Keratinocyte (primary cell): ENCODE data around the gene SSTR4. TPM values are rescaled to one million over a fixed set of nuclear protein-coding genes. Genes with fewer than 3 reads are reported as not detected.

Experiments
- DNase-seq: peaks from one replicate; pipeline ENCODE4 v3.0.0-alpha.2; 2011; ENCODE audit warnings: low read depth, missing footprints, low spot score
- FAIRE-seq: peaks from 2 replicates; lab custom pipeline; 2011; peaks lifted over from hg19 to GRCh38; lab: Jason Lieb, UNC
- H2AFZ ChIP-seq: 2 replicates; pipeline ENCODE4 v1.6.0; 2012; ENCODE audit warnings: low read length, control low read depth, inconsistent platforms; ENCODE audit not compliant: control insufficient read depth
- H3K27ac ChIP-seq: 2 replicates; pipeline ENCODE4 v1.5.1; 2011; ENCODE audit warnings: low read length; ENCODE audit not compliant: control insufficient read depth, insufficient read depth
- H3K27me3 ChIP-seq: 3 replicates; pipeline ENCODE4 v1.6.0; 2011; ENCODE audit warnings: low read length; ENCODE audit not compliant: control insufficient read depth, insufficient read depth; ENCODE audit errors: extremely low read depth
- H3K36me3 ChIP-seq, 2 experiments: 2 replicates in 1 of 2; 3 replicates in 1 of 2; pipeline ENCODE4 v1.5.1; 2011; ENCODE audit warnings: low read length in 2 of 2, mild to moderate bottlenecking in 1 of 2; ENCODE audit not compliant: control insufficient read depth in 2 of 2, insufficient read depth in 2 of 2; ENCODE audit errors: extremely low read depth in 1 of 2
- H3K4me1 ChIP-seq: 3 replicates; pipeline ENCODE4 v1.5.1; 2011; ENCODE audit warnings: low read length; ENCODE audit not compliant: control insufficient read depth, insufficient read depth; ENCODE audit errors: extremely low read depth
- H3K4me2 ChIP-seq: 3 replicates; pipeline ENCODE4 v1.6.0; 2011; ENCODE audit warnings: low read depth, low read length; ENCODE audit not compliant: control insufficient read depth, insufficient read depth; ENCODE audit errors: extremely low read depth
- H3K4me3 ChIP-seq, 3 experiments: fragments of 200-600 bp in 1 of 3; sonication (generic) in 1 of 3; 2 replicates in 2 of 3; 3 replicates in 1 of 3; pipeline ENCODE4 v1.5.1; 2011 to 2016; ENCODE audit warnings: low read length in 3 of 3, mild to moderate bottlenecking in 3 of 3, control low read depth in 2 of 3, inconsistent platforms in 1 of 3, low read depth in 1 of 3, mixed read lengths in 1 of 3, mixed run types in 1 of 3, moderate library complexity in 1 of 3; ENCODE audit not compliant: control insufficient read depth in 2 of 3, insufficient read depth in 2 of 3; ENCODE audit errors: extremely low read depth in 1 of 3
- H3K79me2 ChIP-seq: 2 replicates; pipeline ENCODE4 v1.6.0; 2012; ENCODE audit warnings: low read length; ENCODE audit not compliant: control insufficient read depth, insufficient read depth
- H3K9ac ChIP-seq: 3 replicates; pipeline ENCODE4 v1.6.0; 2011; ENCODE audit warnings: low read length; ENCODE audit not compliant: control insufficient read depth, insufficient read depth; ENCODE audit errors: extremely low read depth
- H3K9me1 ChIP-seq: 3 replicates; pipeline ENCODE4 v1.6.0; 2011; ENCODE audit warnings: low read length; ENCODE audit not compliant: control insufficient read depth, insufficient read depth; ENCODE audit errors: extremely low read depth
- H3K9me3 ChIP-seq: 2 replicates; pipeline ENCODE4 v1.5.1; 2012; ENCODE audit warnings: low read depth, low read length; ENCODE audit not compliant: control insufficient read depth
- H4K20me1 ChIP-seq: 3 replicates; pipeline ENCODE4 v1.6.0; 2011; ENCODE audit warnings: low read length; ENCODE audit not compliant: control insufficient read depth, insufficient read depth; ENCODE audit errors: extremely low read depth
- EZH2 ChIP-seq: IDR thresholded peaks from one replicate; pipeline ENCODE4 v1.6.1; 2012; ENCODE audit warnings: inconsistent platforms, mild to moderate bottlenecking, low read length, moderate library complexity
- dilution Hi-C: fragments of 300-500 bp; cut with MboI; formaldehyde crosslinking; loops from one replicate; pipeline ENCODE4 v1.7.0; 2020; ENCODE audit warnings: low sequenced_read_pairs; ENCODE audit not compliant: extremely low pct_ligation_motif_present
- polyA plus RNA-seq, 5 experiments: library from polyadenylated mRNA; depleted of rRNA in 3 of 5; stranded (reverse) in 3 of 5; stranded (forward) in 1 of 5; unstranded in 1 of 5; fragments of >200 nt; gene quantifications; 1 replicate in 1 of 5; 2 replicates in 3 of 5; 3 replicates in 1 of 5; pipeline versions ENCODE4 v1.2.1 to v1.2.3, GENCODE V29; 2011 to 2012; ENCODE audit warnings: missing spikeins in 2 of 5, low read depth in 1 of 5, low replicate concordance in 1 of 5
- TF ChIP-seq, protein P1 (sequence below), 3 experiments: IDR thresholded peaks in 1 of 3; conservative IDR thresholded peaks in 1 of 3; optimal IDR thresholded peaks in 1 of 3; 2 replicates in 2 of 3; 3 replicates in 1 of 3; pipeline versions ENCODE3 to v1.5.1; 2011; ENCODE audit warnings: low read length in 3 of 3, mild to moderate bottlenecking in 3 of 3, moderate library complexity in 2 of 3, control low read depth in 1 of 3, inconsistent platforms in 1 of 3; ENCODE audit not compliant: insufficient read depth in 2 of 3; ENCODE audit errors: extremely low read depth in 1 of 3

The SSTR4 gene
- polyA plus RNA-seq, 1 donor (not counting 4 experiments of a cell fraction or from before 2014, with no cell fraction given): not detected

GRCh38 chr20:23059846-23060245, 24.7 kb downstream of the SSTR4 start:
- H3K9me1 ChIP-seq: no peaks in the 10 kb centered on the region
- no peaks in the 10 kb centered on the region for H4K20me1 ChIP-seq
- DNase-seq: no peak
- H3K4me3 ChIP-seq: no peak overlapping the region
- no peak overlapping the region for H3K9ac ChIP-seq
- dilution Hi-C loops: no loop called here
- H3K27me3 ChIP-seq: no peaks in the 10 kb centered on the region
- no peak overlapping the region for H3K4me2 ChIP-seq
- no peaks in the 10 kb centered on the region for H3K4me1 ChIP-seq
- H3K9me3 ChIP-seq: no peaks in the 10 kb centered on the region
- H3K27ac ChIP-seq: no peak overlapping the region
- H2AFZ ChIP-seq: no peak overlapping the region
- TF ChIP-seq, protein P1, sequence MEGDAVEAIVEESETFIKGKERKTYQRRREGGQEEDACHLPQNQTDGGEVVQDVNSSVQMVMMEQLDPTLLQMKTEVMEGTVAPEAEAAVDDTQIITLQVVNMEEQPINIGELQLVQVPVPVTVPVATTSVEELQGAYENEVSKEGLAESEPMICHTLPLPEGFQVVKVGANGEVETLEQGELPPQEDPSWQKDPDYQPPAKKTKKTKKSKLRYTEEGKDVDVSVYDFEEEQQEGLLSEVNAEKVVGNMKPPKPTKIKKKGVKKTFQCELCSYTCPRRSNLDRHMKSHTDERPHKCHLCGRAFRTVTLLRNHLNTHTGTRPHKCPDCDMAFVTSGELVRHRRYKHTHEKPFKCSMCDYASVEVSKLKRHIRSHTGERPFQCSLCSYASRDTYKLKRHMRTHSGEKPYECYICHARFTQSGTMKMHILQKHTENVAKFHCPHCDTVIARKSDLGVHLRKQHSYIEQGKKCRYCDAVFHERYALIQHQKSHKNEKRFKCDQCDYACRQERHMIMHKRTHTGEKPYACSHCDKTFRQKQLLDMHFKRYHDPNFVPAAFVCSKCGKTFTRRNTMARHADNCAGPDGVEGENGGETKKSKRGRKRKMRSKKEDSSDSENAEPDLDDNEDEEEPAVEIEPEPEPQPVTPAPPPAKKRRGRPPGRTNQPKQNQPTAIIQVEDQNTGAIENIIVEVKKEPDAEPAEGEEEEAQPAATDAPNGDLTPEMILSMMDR (optimal IDR thresholded peaks at IDR 0.05 in 1 of 3, IDR thresholded peaks at IDR 0.05 in 1 of 3, conservative IDR thresholded peaks at IDR 0.05 in 1 of 3; ENCODE audit: extremely low read depth in 1 of 3, insufficient read depth in 2 of 3, low read length in 3 of 3): no peak
- TF ChIP-seq EZH2: no peak
- H3K36me3 ChIP-seq: no peaks in the 10 kb centered on the region
- FAIRE-seq: no peak
- H3K79me2 ChIP-seq: no peaks in the 10 kb centered on the region

GRCh38 chr20:23060629-23061028, 25.5 kb downstream of the SSTR4 start:
- dilution Hi-C loops: no loop called here
- FAIRE-seq: no peak
- TF ChIP-seq, protein P1 (optimal IDR thresholded peaks at IDR 0.05 in 1 of 3, IDR thresholded peaks at IDR 0.05 in 1 of 3, conservative IDR thresholded peaks at IDR 0.05 in 1 of 3; ENCODE audit: extremely low read depth in 1 of 3, insufficient read depth in 2 of 3, low read length in 3 of 3): no peak
- TF ChIP-seq EZH2: no peak

More at GRCh38 chr20:23060629-23061028, 25.5 kb downstream of the SSTR4 start:
- no peaks in the 10 kb centered on the region for H4K20me1 ChIP-seq
- no peak overlapping the region for H3K9ac ChIP-seq
- no peak overlapping the region for H3K4me3 ChIP-seq
- H3K79me2 ChIP-seq: no peaks in the 10 kb centered on the region
- H3K4me1 ChIP-seq: no peaks in the 10 kb centered on the region
- H3K9me1 ChIP-seq: no peaks in the 10 kb centered on the region
- no peaks in the 10 kb centered on the region for H3K36me3 ChIP-seq
- H3K27ac ChIP-seq: no peak overlapping the region
- H3K9me3 ChIP-seq: no peaks in the 10 kb centered on the region
- H3K4me2 ChIP-seq: no peak overlapping the region
- H3K27me3 ChIP-seq: no peaks in the 10 kb centered on the region
- H2AFZ ChIP-seq: no peak overlapping the region
- no peak for DNase-seq
